ENCODE data around the gene AIP.

Gene AIP

GRCh38 chr11:67493548-67494370, 10.9 kb downstream of the AIP start:
- no peak for DNase-seq (ENCODE audit: low read depth in 2 of 2)

DNA sequence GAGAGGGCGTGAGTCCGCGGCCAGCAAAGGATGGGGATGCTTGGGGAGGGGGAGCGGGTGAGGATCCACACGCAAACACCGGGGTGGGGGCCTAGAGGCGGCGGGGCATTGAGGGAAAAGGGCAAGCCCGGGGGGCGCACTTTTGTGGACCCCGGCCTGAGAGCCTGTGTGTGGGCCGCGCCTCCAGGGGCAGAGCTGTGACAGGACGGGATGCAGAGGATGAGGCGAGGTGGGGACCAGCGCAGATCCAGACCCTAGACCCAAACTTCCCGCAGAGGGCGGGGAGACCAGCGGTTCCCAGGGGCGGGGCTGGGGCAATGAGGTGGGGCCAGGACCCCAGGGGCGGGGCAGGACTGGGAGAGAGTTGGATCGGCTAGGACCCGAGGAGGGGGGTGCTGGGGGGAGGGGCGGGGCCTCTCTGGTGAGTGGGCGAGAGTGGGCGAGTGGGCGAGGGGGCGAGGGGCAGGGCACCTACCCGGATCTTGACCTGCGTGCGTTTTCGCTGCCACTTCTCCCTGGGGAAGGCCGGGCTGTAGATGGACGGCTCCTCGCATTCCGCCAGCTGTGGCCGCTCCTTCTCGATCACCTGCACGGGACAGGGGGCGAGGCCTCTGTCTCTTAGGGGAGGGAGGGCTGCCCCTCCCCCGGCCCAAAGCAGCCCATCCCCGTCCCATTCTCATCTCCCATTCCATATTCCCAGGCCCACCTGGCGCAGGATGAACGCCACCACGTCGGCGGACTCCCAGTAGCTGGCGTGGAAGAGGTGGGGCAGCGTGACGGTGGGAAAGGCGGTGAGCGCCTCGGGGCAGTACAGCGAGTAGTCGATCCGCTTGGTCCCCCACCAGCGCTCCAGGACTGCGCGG, 11.8 kb downstream of the AIP start:
- DNase-seq (ENCODE audit: low read depth in 2 of 2) = no peak

DNA sequence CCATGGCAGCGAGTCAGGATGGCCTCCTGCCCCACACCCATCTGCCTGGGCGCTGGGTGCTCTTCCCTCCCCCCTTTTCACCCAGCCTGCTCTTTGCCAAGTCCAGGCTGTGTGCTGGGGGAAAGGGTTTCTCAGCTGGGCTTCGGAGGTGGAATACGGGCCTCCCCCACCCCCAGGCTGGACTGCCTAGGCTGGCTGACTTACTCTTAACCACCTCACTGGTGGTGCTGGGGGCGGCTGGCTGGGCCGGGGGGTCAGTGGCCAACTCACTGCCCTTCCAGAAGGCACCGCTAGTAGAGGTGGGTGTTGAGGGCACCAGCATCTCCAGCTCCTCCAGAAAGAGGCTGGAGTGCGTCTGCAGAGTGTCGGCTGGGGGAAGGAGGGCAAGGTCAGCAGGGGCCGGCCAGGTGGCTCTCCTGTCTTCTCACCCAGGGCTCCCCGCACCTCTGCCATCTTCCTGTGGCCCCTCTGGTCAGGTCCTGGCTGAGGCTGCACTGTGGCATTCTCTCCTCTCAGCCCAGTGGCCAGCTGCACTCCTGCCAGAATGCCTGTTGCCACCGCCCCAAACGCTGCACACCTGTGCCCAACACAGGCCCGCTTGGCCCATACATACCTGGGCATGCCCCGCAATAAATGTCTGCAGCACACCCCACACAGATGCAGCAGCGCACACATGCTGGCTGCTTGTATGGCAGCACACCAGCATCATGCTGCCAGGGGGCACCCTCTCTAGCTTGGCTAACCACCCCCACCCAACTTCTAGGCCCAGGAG, 12.6 kb downstream of the AIP start:
- no peak for DNase-seq (ENCODE audit: low read depth in 2 of 2)

DNA sequence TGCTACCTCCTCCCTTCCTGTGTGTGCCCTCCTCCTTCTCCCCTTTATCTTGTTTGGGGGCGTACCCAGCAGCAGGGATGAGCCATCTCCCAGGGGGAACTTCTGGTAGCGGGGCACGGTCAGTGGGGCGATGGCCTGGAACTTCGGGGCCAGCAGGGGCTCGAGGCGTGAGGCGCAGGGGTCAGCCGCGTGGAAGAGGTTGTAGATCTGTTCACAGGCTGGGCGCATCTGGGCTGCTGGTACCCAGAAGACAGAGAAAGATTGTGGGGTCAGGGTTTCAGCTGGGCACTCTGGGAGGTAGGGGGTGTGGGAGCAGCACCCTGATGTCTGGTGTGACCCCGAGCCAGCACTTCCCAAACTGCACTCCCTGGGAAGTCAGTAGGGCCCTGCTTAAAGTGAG, 13.3 kb downstream of the AIP start:
- no peak for DNase-seq (ENCODE audit: low read depth in 2 of 2)

GRCh38 chr11:67497656-67498291, 14.9 kb downstream of the AIP start:
- DNase-seq (ENCODE audit: low read depth in 2 of 2) = no peak

DNA sequence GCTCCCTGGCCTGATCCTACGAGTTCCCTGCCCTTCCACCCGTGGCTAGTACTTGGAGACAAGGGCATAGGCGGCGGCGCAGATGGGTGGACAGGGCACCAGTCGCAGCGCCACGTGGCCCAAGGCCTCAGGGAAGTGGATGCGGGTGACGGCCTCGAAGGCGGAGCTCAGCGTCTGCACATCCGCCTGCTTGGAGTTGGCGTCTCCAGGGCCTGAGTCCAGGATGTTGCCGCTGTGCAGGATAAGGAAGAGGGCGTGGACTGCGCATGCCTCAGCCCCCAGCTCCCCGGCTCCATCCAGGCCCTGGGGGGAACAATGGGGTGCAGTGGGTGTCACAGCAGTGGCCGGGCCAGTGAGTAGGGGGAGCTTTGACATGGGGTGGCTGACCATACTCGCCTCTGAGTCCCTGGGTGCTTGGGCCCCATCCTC, 15.7 kb downstream of the AIP start:
- DNase-seq (ENCODE audit: low read depth in 2 of 2) = no peak

DNA sequence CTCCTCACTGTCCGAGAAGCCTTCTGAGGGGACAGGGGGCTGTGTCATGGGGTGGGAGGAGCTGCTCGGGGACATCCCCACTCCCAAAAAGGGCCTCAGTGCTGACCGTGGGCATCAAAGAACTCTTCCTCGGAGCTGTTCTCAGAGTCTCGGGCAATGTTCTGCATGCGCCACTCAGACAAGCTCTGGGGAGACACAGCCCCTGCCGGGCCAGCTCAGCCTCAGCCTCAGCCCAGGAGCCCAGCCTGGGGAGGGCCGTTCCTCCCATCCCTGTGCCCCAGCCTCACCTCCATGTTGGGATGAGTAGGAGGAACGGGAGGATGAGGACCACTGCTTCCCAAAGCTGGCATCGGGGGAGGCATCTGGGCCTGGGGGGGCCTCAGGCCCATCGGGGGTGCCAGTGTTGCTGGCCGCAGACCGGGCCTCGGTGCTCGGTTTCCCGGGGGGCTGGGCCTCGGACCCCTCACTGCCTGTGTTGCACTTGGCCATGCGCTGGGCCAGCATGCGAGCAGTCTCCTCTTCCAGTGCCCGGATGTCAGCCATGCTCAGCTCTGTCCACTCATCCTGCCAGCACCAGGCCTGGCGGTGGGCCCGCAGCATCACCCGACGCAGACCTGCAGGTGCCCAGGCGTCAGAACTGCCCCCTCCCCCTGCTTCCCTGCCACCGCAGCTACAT, 17.1 kb downstream of the AIP start:
- DNase-seq (ENCODE audit: low read depth in 2 of 2) = no peak

- DNase-seq (ENCODE audit: low read depth in 2 of 2) = no peak
Measured at GRCh38 chr11:67500484-67500821, 17.6 kb downstream of the AIP start.

GRCh38 chr11:67500831-67501715, 18.2 kb downstream of the AIP start:
- no peak for DNase-seq (ENCODE audit: low read depth in 2 of 2)

DNA sequence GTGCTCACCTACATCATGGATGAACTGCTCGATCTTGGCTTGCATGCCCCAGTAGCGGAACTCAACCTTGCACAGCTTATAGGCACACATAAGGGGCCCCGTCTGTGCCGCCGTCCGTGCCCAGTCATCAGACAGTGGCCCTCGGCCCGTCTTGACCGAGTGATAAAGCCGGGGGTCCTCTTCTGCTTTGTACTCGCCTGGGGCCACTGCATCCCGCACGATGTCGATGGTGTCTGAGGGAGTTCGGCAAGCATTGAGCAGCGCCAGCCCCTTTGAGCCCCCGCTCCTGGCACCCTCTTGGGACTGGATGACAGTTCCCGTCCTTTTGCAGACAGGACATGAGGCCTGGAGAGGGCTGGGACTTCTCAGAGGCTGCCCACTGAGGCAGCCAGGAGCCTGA, 19.0 kb downstream of the AIP start:
- DNase-seq (ENCODE audit: low read depth in 2 of 2) = no peak

- no peak for DNase-seq (ENCODE audit: low read depth in 2 of 2)
Measured at GRCh38 chr11:67502328-67502979, 19.6 kb downstream of the AIP start.

GRCh38 chr11:67503119-67504004, 20.5 kb downstream of the AIP start:
- DNase-seq (ENCODE audit: low read depth in 2 of 2) = no peak

DNA sequence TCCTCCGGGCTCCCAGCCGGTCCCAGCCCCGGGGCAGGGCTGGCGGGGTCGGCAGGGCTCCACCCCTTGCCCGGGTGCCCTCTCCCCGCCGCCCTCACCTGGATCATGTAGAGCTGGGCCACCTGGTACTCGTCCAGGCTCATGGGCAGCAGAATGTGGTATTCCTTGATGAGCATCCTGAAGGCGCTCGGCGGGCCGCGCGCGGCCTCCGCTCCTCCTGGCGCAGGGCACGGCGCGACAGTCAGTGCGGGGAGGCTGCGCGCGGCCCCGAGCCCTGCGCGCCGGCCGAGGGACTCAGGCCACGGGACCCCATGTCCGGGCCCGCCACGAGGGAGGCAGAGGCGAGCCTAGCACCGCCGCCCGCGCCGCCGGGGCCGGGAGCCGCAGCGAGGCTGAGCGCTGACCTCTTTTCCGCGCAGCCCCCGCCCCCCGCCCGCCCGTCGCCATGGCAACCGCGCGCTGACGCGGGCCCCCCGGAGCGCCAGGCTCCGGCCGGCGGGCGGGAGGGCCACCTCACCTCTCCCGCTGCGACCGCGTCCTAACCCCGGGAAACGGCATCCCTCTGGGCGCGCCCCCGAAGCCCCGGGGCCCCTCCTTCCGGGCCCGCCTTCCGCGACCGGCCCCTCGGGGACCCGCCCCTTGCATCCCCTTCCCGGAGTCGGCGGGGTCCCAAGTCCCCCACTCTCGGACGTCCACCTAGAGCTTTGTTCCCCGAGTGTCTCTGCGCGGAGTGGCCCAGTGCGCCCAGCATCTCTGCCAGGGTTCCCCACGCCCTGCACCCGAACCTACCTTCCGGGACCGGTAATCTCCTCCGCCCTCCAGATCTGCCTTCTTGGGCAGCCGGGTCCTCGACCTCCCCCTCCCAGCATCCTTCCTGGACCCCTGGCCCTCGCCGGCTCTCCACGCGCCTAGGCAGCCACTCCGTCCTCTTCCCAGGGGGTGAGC, 21.5 kb downstream of the AIP start:
- no peak for DNase-seq (ENCODE audit: low read depth in 2 of 2)

DNA sequence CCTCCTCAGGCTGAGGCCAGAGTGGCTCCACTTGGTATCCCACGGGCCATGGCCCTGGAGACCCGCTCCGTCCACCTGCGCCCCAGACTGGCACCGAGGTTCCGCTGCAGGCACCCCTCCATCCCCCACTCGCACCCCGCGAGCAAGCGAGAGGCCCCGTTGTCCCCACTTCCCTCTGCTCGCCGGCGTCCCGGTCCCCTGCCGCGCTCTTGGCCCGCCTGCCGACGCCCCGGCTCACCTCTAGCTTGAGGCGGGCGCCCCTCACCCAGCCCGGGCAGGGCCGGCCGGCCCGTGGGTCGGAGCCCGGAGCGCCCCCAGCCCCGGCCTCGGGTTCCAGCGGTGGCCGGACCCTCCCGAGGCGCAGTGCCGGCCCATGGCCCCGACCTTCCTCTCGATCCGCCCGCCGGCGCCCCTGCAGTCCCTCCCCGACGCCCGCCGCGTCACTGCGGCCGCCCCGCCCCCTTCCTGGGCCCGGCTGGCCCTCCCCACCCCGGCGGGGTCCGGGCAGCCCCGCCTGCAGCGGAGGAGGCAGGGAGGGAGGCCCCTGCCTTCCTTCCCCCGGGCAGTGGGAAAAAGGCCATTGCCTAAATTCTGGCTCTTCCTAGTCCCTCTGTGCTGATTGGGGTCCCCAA, 22.2 kb downstream of the AIP start, which contains the start of gene PITPNM1:
TSS of gene PITPNM1 (minus strand) at position 414 of the 632 bp plus-strand sequence. CDS start 1,183 bp downstream, outside the sequence.
- DNase-seq (ENCODE audit: low read depth in 2 of 2) = peak in 1 of 2 donors; percentile 62

GRCh38 chr11:67505605-67506396, 23.0 kb downstream of the AIP start:
- DNase-seq (ENCODE audit: low read depth in 2 of 2) = peak; percentile 74 to 82

All from stimulated activated CD8-positive, alpha-beta memory T cell treated with anti-CD3 and anti-CD28 coated beads, Interleukin-15, amount 100 ng/mL, for 4 hours (primary cell).